ENCODE results near the gene PICALM. TPM values are rescaled to one million over a fixed set of nuclear protein-coding genes. Genes with fewer than 3 reads are reported as not detected.

PICALM gene
- total RNA-seq, 4 donors from 2014 or later = 164 to 386 (median 189) TPM

GRCh38 chr11:85970593-85970992 is 98.3 kb downstream of the PICALM start:
- Histone ChIP-seq H3K4me1 (peaks cover 8% of the 10 kb centered on the region), H3K36me3 (peaks cover 69% of the 10 kb centered on the region), H3K4me3 (no peak overlapping the region), H3K27me3 (no peaks in the 10 kb centered on the region), H3K27ac (no peak overlapping the region), H3K9me3 (no peaks in the 10 kb centered on the region)
- DNase-seq (ENCODE audit: low spot score in 2 of 2) = no peak
- TF ChIP-seq EP300 (IDR thresholded peaks at IDR 0.05) (no peak), POLR2A (IDR thresholded peaks at IDR 0.05) (no peak), POLR2AphosphoS5 (IDR thresholded peaks at IDR 0.05) (no peak), CTCF (IDR thresholded peaks at IDR 0.05) (no peak)
- 83% methylated on average over 5 of the region's 5 CpGs for WGBS

DNA sequence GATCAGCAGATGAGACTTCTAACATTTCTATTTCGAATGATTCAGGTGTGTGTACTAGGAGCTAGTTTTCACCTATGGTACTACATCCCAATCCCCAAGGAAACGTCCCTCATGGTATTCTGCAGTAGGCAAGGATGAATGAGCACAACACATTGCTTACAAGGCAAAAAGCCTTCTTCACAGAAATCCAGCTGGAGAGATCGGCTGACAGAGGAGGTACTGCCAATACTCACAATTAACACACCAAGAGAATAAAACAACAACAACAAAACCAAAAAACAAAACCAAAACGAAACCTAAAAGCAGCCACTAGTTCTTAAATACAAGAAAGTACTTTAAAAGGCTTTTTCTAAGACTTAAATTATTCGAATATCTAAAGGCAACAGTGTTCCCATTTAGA is 101.4 kb downstream of the PICALM start:
- Histone ChIP-seq H3K27me3 (no peaks in the 10 kb centered on the region), H3K4me3 (no peak overlapping the region), H3K9me3 (no peaks in the 10 kb centered on the region), H3K27ac (no peak overlapping the region), H3K36me3 (peaks cover 71% of the 10 kb centered on the region), H3K4me1 (peaks cover 8% of the 10 kb centered on the region)
- TF ChIP-seq CTCF (IDR thresholded peaks at IDR 0.05) = no peak
- no peak for TF ChIP-seq EP300 (IDR thresholded peaks at IDR 0.05)
- WGBS = 79% methylated on average over 5 of the region's 5 CpGs
- no peak for DNase-seq (ENCODE audit: low spot score in 2 of 2)

DNA sequence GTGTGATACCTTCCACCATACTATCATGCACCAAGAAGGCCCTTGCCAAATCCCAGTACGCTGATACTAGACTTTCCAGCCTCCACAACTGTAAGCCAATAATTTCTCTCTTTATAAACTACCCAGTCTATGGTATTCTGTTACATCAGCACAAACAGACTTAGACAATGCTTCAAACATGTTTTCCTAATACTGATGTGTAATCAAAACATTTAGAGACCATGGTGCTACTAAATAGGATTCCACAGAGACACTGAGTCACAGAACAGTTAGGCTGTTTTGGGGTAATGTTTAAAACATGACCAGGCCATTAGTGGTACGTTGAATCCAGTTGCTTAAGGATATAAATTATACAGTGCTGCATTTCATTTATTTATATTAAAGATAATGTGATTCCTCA is 103.7 kb downstream of the PICALM start:
- WGBS = 91% methylated on average over 2 of the region's 2 CpGs
- DNase-seq (ENCODE audit: low spot score in 2 of 2) = no peak
- H3K9me3 ChIP-seq = no peaks in the 10 kb centered on the region

DNA sequence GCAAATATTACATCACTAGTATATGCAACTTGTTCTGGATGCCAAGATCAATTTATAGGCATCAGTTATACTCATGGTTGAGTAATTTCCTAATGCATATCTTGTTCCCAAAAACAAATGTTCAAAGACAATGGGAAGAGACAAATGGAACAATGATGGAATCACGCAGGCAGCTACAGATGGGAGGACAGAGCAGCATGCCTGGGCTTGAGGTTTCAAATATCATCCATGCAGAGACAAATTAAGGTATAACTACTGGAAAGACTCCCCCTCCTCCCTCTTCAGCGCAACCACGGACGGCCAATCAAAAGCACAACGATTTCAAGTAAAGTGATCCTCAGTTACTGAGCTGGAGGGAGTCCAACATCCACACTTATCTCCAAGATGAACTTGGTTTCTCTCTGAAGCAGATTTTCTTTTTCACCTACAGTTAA is 106.9 kb downstream of the PICALM start:
- H3K36me3 ChIP-seq = peaks cover 81% of the 10 kb centered on the region
- DNase-seq (ENCODE audit: low spot score in 2 of 2) = no peak
- H3K9me3 ChIP-seq = no peaks in the 10 kb centered on the region
- H3K4me1 ChIP-seq = peaks cover 6% of the 10 kb centered on the region
- H3K4me3 ChIP-seq = no peak overlapping the region
- TF ChIP-seq CTCF (IDR thresholded peaks at IDR 0.05) (no peak), EP300 (IDR thresholded peaks at IDR 0.05) (no peak), POLR2AphosphoS5 (IDR thresholded peaks at IDR 0.05) (no peak), POLR2A (IDR thresholded peaks at IDR 0.05) (no peak)
- no peak overlapping the region for H3K27ac ChIP-seq
- 84% methylated on average over 5 of the region's 5 CpGs for WGBS
- no peaks in the 10 kb centered on the region for H3K27me3 ChIP-seq

More for the DNA sequence above, 103.7 kb downstream of the PICALM start:
- H3K36me3 ChIP-seq = peaks cover 67% of the 10 kb centered on the region
- peaks cover 15% of the 10 kb centered on the region for H3K4me1 ChIP-seq
- H3K27me3 ChIP-seq = no peaks in the 10 kb centered on the region
- H3K27ac ChIP-seq = no peak overlapping the region
- TF ChIP-seq CTCF (IDR thresholded peaks at IDR 0.05) = no peak
- no peak for TF ChIP-seq POLR2A (IDR thresholded peaks at IDR 0.05)
- no peak for TF ChIP-seq EP300 (IDR thresholded peaks at IDR 0.05)
- no peak for TF ChIP-seq POLR2AphosphoS5 (IDR thresholded peaks at IDR 0.05)
- no peak overlapping the region for H3K4me3 ChIP-seq

DNA sequence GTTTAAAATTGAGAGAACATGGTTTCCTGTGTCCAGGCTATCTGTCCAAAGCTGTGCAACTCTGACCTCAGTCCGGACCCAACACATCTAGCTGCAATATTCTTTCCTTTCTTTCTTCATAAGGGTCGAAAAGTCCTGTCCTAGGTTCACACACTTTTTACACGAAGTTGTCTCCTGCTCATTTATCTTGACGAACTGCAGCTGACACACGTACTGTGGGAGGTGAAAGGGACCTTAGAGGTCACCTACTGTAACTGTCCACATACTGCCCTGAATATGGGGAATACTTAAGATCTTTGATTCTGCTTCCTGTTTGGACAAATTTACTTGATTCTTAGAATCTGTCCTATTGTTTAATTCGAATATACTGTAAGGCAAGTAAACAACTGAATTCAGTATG is 107.8 kb downstream of the PICALM start:
- H3K27me3 ChIP-seq = no peaks in the 10 kb centered on the region
- H3K4me3 ChIP-seq = no peak overlapping the region
- WGBS = 66% methylated on average over 6 of the region's 6 CpGs
- no peaks in the 10 kb centered on the region for H3K9me3 ChIP-seq
- H3K36me3 ChIP-seq = peaks cover 81% of the 10 kb centered on the region
- peaks cover 6% of the 10 kb centered on the region for H3K4me1 ChIP-seq
- TF ChIP-seq POLR2A (IDR thresholded peaks at IDR 0.05) = no peak
- no peak for TF ChIP-seq CTCF (IDR thresholded peaks at IDR 0.05)
- no peak for TF ChIP-seq POLR2AphosphoS5 (IDR thresholded peaks at IDR 0.05)
- TF ChIP-seq EP300 (IDR thresholded peaks at IDR 0.05) = no peak
- DNase-seq (ENCODE audit: low spot score in 2 of 2) = no peak
- no peak overlapping the region for H3K27ac ChIP-seq

All from suprapubic skin (tissue), 4 donors.